ENCODE measurements around the gene STK35.

DNA sequence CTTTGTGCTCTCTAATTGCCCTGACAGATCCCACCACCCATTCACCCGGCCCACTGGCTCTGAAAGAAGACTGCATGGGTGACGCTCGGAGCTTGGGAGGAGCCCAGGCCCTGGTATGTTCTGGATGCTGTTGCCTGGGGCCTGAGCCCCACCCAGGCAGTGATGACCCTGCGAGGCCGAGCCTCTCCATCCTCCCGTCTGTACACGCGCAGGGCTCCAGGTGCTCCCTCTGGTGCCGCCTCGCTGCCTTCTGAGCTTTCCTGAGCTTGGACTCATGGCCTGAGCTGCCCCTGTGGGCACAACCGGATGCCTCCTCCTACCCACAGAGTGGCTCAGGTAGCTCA is 61.2 kb downstream of the STK35 start:
- TF ChIP-seq, protein P1, sequence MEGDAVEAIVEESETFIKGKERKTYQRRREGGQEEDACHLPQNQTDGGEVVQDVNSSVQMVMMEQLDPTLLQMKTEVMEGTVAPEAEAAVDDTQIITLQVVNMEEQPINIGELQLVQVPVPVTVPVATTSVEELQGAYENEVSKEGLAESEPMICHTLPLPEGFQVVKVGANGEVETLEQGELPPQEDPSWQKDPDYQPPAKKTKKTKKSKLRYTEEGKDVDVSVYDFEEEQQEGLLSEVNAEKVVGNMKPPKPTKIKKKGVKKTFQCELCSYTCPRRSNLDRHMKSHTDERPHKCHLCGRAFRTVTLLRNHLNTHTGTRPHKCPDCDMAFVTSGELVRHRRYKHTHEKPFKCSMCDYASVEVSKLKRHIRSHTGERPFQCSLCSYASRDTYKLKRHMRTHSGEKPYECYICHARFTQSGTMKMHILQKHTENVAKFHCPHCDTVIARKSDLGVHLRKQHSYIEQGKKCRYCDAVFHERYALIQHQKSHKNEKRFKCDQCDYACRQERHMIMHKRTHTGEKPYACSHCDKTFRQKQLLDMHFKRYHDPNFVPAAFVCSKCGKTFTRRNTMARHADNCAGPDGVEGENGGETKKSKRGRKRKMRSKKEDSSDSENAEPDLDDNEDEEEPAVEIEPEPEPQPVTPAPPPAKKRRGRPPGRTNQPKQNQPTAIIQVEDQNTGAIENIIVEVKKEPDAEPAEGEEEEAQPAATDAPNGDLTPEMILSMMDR (IDR thresholded peaks at IDR 0.05; ENCODE audit: low read length): no peak
- no peak for TF ChIP-seq EZH2 (IDR thresholded peaks at IDR 0.05; ENCODE audit: borderline replicate concordance, low read length)

Measured in OCI-LY1 (cell line).